MV-4-11 (cell line): ENCODE results near the gene PPP1CC.

Experiments
- DNase-seq: peaks from one replicate; lab custom pipeline; 2025; lab: John Stamatoyannopoulos, UW

The PPP1CC gene

GRCh38 chr12:110687396-110688169 lies 55.1 kb downstream of the PPP1CC start:
- no peak for DNase-seq

- DNase-seq: no peak
Observed at GRCh38 chr12:110686294-110686903, 56.3 kb downstream of the PPP1CC start.

- no peak for DNase-seq
Observed at GRCh38 chr12:110684312-110684836, 58.3 kb downstream of the PPP1CC start.

- DNase-seq: no peak
Observed at GRCh38 chr12:110683888-110684287, 58.8 kb downstream of the PPP1CC start.

DNA sequence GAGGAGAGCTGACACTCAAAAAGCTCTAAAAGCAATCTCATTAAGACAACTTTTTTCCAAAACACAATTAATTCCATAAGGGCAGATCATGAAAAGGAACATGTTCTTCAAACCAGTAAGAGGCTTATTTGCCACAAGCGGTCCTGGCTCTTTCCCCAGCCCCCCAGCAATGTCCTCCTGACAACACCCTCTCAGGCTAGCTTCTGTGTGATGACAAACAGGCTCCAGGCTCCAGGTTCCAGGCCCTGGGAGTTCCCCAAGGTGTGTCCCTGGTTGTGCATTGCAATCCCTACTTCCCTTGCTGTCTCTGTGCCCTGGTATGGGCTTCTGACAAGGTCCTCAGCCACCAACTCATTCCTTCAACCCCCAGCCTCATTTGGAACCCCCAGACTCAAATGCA lies 62.7 kb downstream of the PPP1CC start:
- DNase-seq: no peak

GRCh38 chr12:110679201-110679600 lies 63.5 kb downstream of the PPP1CC start:
- no peak for DNase-seq

DNA sequence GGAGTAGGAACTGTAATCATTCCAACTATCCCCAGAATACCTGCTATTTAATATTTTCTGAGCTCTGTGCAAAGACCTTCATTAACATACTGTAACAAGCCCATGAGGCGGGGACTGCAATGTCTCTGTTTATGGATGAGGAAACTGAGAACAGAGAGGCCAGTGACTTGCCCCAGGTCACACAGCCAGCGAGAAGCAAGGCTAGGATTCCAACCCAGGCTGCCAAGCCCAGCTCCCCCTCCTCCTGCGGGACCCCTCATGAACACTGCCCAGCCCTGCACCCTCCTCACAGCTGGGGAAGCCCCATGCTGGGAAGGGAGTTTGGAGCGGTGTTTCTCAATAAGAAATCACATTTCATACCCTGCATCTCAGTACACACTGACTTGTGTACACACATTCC lies 64.7 kb downstream of the PPP1CC start:
- DNase-seq: no peak

- DNase-seq: peak; percentile 85
Observed at GRCh38 chr12:110677206-110677911, 65.3 kb downstream of the PPP1CC start.

DNA sequence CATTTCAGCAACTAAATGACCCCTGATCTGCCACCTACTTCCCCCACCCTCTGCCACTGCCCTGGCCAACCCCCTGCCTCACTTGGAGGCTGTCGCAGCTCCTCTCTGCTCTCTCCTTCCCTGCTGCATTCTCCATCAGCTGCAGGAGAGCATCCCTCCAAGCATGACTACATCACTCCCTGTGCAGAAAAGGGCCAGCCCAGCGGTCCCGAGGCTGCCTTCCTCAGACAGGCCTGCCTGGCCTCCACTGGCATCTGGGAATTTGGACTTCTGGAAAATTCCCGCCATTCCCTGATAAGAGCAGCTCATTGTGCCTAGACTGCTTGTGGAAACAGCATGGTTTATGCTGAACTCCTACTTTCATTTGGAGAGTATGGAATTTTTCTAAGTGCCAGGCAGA lies 66.5 kb downstream of the PPP1CC start:
- DNase-seq: no peak

GRCh38 chr12:110670161-110670701 lies 72.5 kb downstream of the PPP1CC start:
- no peak for DNase-seq
